GM12865 (cell line): ENCODE results near the gene TCF4.

Source experiments
- DNase-seq: peaks from one replicate; pipeline ENCODE4 v3.0.0; 2010; ENCODE audit warnings: low read depth
- H3K4me3 ChIP-seq: 2 replicates; pipeline ENCODE4 v1.5.1; 2011; ENCODE audit warnings: mild to moderate bottlenecking, low read depth, low read length, control low read depth
- CTCF ChIP-seq: IDR thresholded peaks from 2 replicates; pipeline ENCODE4 v1.5.1; 2011; ENCODE audit warnings: low read length, control low read depth, low read depth, inconsistent platforms; ENCODE audit not compliant: insufficient read depth; ENCODE audit errors: missing control alignments

The TCF4 gene

GRCh38 chr18:55491616-55492015 is 96.4 kb downstream of the TCF4 start:
- no peak overlapping the region for H3K4me3 ChIP-seq
- no peak for TF ChIP-seq CTCF
- DNase-seq = no peak

GRCh38 chr18:55489034-55489986 is 98.7 kb downstream of the TCF4 start:
- peak overlapping the region; percentile 26 for H3K4me3 ChIP-seq
- no peak for TF ChIP-seq CTCF
- peak; percentile 84 for DNase-seq

- TF ChIP-seq CTCF = no peak
- no peak for DNase-seq
- no peak overlapping the region for H3K4me3 ChIP-seq
These were observed 99.5 kb downstream of the TCF4 start for GRCh38 chr18:55488473-55488872.

- no peak for DNase-seq
- no peak for TF ChIP-seq CTCF
- H3K4me3 ChIP-seq = no peak overlapping the region
These were observed 100.0 kb downstream of the TCF4 start for GRCh38 chr18:55487997-55488396.

- TF ChIP-seq CTCF = no peak
- H3K4me3 ChIP-seq = no peak overlapping the region
- no peak for DNase-seq
These were observed 101.1 kb downstream of the TCF4 start for GRCh38 chr18:55486936-55487335.

- DNase-seq = no peak
- no peak overlapping the region for H3K4me3 ChIP-seq
- no peak for TF ChIP-seq CTCF
These were observed 102.3 kb downstream of the TCF4 start for GRCh38 chr18:55485666-55486065.
